GM10248 (cell line): ENCODE results near the gene HSPH1.

Source experiments
- CTCF ChIA-PET: fragments of 300-600 bp; sonication (Branson Sonifier 250); formaldehyde crosslinking; extraction: SDS; loops from one replicate; lab custom pipeline; 2021; ENCODE audit warnings: antibody characterized with exemption; lab: Yijun Ruan, JAX
- POLR2A ChIA-PET: fragments of 350-650 bp; sonication (Branson Sonifier 250); formaldehyde crosslinking; extraction: SDS; loops from one replicate; lab custom pipeline; 2020; ENCODE audit warnings: antibody characterized with exemption; lab: Yijun Ruan, JAX
- DNase-seq: peaks from one replicate; pipeline ENCODE4 v3.0.0; 2012; ENCODE audit errors: extremely low spot score
- CTCF ChIP-seq: IDR thresholded peaks from 2 replicates; pipeline ENCODE4 v1.5.1; 2012; ENCODE audit warnings: mild to moderate bottlenecking, low read depth; ENCODE audit errors: extremely low read depth, missing control alignments, control extremely low read depth

The HSPH1 gene

GRCh38 chr13:31159306-31159705 is 2.4 kb downstream of the HSPH1 start:
- CTCF ChIA-PET, result interaction anchor here (1.0 to 2.0 kb wide), 4 partner anchors 8 to 39 kb away, joined by 4 to 9 read pairs (median 4); no protein-coding TSS in a partner anchor
- POLR2A ChIA-PET, result interaction anchor here (0.6 kb wide), 1 partner anchor 1139 kb away, joined by 3 read pairs; no protein-coding TSS in a partner anchor
- DNase-seq, result no peak
- no peak for TF ChIP-seq CTCF

- POLR2A ChIA-PET, result no interaction called here
- TF ChIP-seq CTCF, result no peak
- no peak for DNase-seq
- CTCF ChIA-PET, result interaction anchor here (1.2 to 1.6 kb wide), 2 partner anchors 9 to 16 kb away, joined by 3 to 4 read pairs; no protein-coding TSS in a partner anchor
These were observed 6.8 kb downstream of the HSPH1 start for GRCh38 chr13:31154939-31155338.

- no peak for TF ChIP-seq CTCF
- DNase-seq, result no peak
- ChIA-PET CTCF (interaction anchor here (0.9 to 3.1 kb wide), 4 partner anchors 8 to 17 kb away, joined by 3 to 9 read pairs (median 5); no protein-coding TSS in a partner anchor), POLR2A (interaction anchor here (2.6 kb wide), 1 partner anchor 9 kb away, joined by 10 read pairs; the partner anchor contains the start of gene HSPH1)
These were observed 9.9 kb downstream of the HSPH1 start for GRCh38 chr13:31151837-31152236.

- ChIA-PET CTCF (interaction anchor here (1.5 to 3.1 kb wide), 2 partner anchors 10 to 106 kb away, joined by 4 to 9 read pairs; no protein-coding TSS in a partner anchor), POLR2A (interaction anchor here (2.6 kb wide), 1 partner anchor 11 kb away, joined by 10 read pairs; the partner anchor contains the start of gene HSPH1)
- no peak for TF ChIP-seq CTCF
These were observed 11.3 kb downstream of the HSPH1 start for GRCh38 chr13:31150315-31150985.

GRCh38 chr13:31149604-31150003 is 12.1 kb downstream of the HSPH1 start:
- no peak for DNase-seq
- ChIA-PET POLR2A (interaction anchor here (2.6 kb wide), 1 partner anchor 12 kb away, joined by 10 read pairs; the partner anchor contains the start of gene HSPH1), CTCF (interaction anchor here (1.5 to 3.1 kb wide), 2 partner anchors 11 to 105 kb away, joined by 4 to 9 read pairs; no protein-coding TSS in a partner anchor)
- TF ChIP-seq CTCF, result no peak

More at GRCh38 chr13:31150315-31150985, 11.3 kb downstream of the HSPH1 start:
- DNase-seq, result no peak

GRCh38 chr13:31145417-31145816 is 16.3 kb downstream of the HSPH1 start:
- DNase-seq, result no peak
- POLR2A ChIA-PET, result no interaction called here
- TF ChIP-seq CTCF, result no peak
- CTCF ChIA-PET, result interaction anchor here (0.9 to 1.6 kb wide), 2 partner anchors 9 to 23 kb away, joined by 3 to 4 read pairs; no protein-coding TSS in a partner anchor
